Progenitor cell of endocrine pancreas (in vitro differentiated cells): ENCODE results near the gene BRD8. TPM values are rescaled to one million over a fixed set of nuclear protein-coding genes. Genes with fewer than 3 reads are reported as not detected.

Source experiments
- DNase-seq: peaks from one replicate; pipeline ENCODE4 v3.0.0; 2021; ENCODE audit warnings: low spot score; ENCODE audit not compliant: unreplicated experiment
- H3K27ac Mint-ChIP-seq: 2 replicates; pipeline ENCODE4 v1.8.0; 2021; ENCODE audit warnings: mild to moderate bottlenecking, moderate library complexity, mixed read lengths
- H3K27me3 Mint-ChIP-seq: 2 replicates; pipeline ENCODE4 v1.8.0; 2021; ENCODE audit warnings: mixed read lengths
- H3K36me3 Mint-ChIP-seq: 2 replicates; pipeline ENCODE4 v1.8.0; 2022; ENCODE audit warnings: mixed read lengths; ENCODE audit not compliant: insufficient read depth
- H3K4me1 Mint-ChIP-seq: 2 replicates; pipeline ENCODE4 v1.8.0; 2021; ENCODE audit warnings: low read depth, mixed read lengths
- H3K4me3 Mint-ChIP-seq: 2 replicates; pipeline ENCODE4 v1.8.0; 2021; ENCODE audit warnings: low read depth, mild to moderate bottlenecking, moderate library complexity, mixed read lengths
- H3K9me3 Mint-ChIP-seq: 2 replicates; pipeline ENCODE4 v1.8.0; 2021; ENCODE audit warnings: low read depth, mixed read lengths
- CTCF ChIP-seq: fragments of 200-600 bp; sonication (generic); IDR thresholded peaks from one replicate; pipeline ENCODE4 v1.5.0; 2021; ENCODE audit warnings: antibody characterized with exemption, mild to moderate bottlenecking; ENCODE audit not compliant: unreplicated experiment
- total RNA-seq: library from RNA; stranded (reverse); gene quantifications from 2 replicates; pipeline ENCODE4 v1.2.1, GENCODE V29; 2021

Gene BRD8
- total RNA-seq, 1 donor from 2014 or later, result 151 TPM

- Mint-ChIP-seq H3K4me1 (no peaks in the 10 kb centered on the region), H3K4me3 (no peak overlapping the region), H3K27ac (no peak overlapping the region), H3K36me3 (no peaks in the 10 kb centered on the region), H3K9me3 (no peaks in the 10 kb centered on the region), H3K27me3 (peaks cover 6% of the 10 kb centered on the region)
- DNase-seq, result no peak
- no peak for TF ChIP-seq CTCF
Measured at GRCh38 chr5:138102454-138103318, 75.7 kb downstream of the BRD8 start.

GRCh38 chr5:138096997-138097828 is 81.2 kb downstream of the BRD8 start:
- no peaks in the 10 kb centered on the region for H3K36me3 Mint-ChIP-seq
- H3K27ac Mint-ChIP-seq, result no peak overlapping the region
- no peak for TF ChIP-seq CTCF
- H3K27me3 Mint-ChIP-seq, result peaks cover 11% of the 10 kb centered on the region
- peaks cover 3% of the 10 kb centered on the region for H3K4me1 Mint-ChIP-seq
- no peaks in the 10 kb centered on the region for H3K9me3 Mint-ChIP-seq
- H3K4me3 Mint-ChIP-seq, result no peak overlapping the region
- DNase-seq, result no peak

GRCh38 chr5:138096363-138096762 is 82.1 kb downstream of the BRD8 start:
- Mint-ChIP-seq H3K27me3 (peaks cover 11% of the 10 kb centered on the region), H3K27ac (no peak overlapping the region), H3K4me3 (no peak overlapping the region), H3K36me3 (no peaks in the 10 kb centered on the region), H3K4me1 (peaks cover 3% of the 10 kb centered on the region), H3K9me3 (no peaks in the 10 kb centered on the region)
- no peak for DNase-seq
- TF ChIP-seq CTCF, result no peak

GRCh38 chr5:138095100-138095907 is 83.1 kb downstream of the BRD8 start:
- peaks cover 8% of the 10 kb centered on the region for H3K27me3 Mint-ChIP-seq
- no peak for DNase-seq
- H3K36me3 Mint-ChIP-seq, result no peaks in the 10 kb centered on the region
- H3K9me3 Mint-ChIP-seq, result no peaks in the 10 kb centered on the region
- no peak for TF ChIP-seq CTCF
- H3K27ac Mint-ChIP-seq, result peak overlapping the region; percentile 26
- peaks cover 3% of the 10 kb centered on the region for H3K4me1 Mint-ChIP-seq
- no peak overlapping the region for H3K4me3 Mint-ChIP-seq

GRCh38 chr5:138093036-138093435 is 85.4 kb downstream of the BRD8 start:
- DNase-seq, result no peak
- H3K27ac Mint-ChIP-seq, result no peak overlapping the region
- H3K4me1 Mint-ChIP-seq, result peaks cover 3% of the 10 kb centered on the region
- no peak for TF ChIP-seq CTCF
- peaks cover 5% of the 10 kb centered on the region for H3K27me3 Mint-ChIP-seq
- no peak overlapping the region for H3K4me3 Mint-ChIP-seq
- no peaks in the 10 kb centered on the region for H3K9me3 Mint-ChIP-seq
- H3K36me3 Mint-ChIP-seq, result no peaks in the 10 kb centered on the region
